ENCODE results near the gene NDUFV3. TPM values are rescaled to one million over a fixed set of nuclear protein-coding genes. Genes with fewer than 3 reads are reported as not detected.

Gene NDUFV3
- total and polyA plus RNA-seq, 2 of the 13 experiments (the other 11 are each of a cell fraction or from before 2014, with no cell fraction given) = 14.2 to 29.6 TPM

GRCh38 chr21:42892931-42893755, at the start of gene NDUFV3 (continued):
- TF ChIP-seq ZNF317 (CRISPR knock-in tag; IDR thresholded peaks at IDR 0.05) = peak; percentile 71
- TF ChIP-seq NFE2L1 (CRISPR knock-in tag; IDR thresholded peaks at IDR 0.05; ENCODE audit: borderline replicate concordance) = no peak
- 0 out of 2 replicates have a peak, but pooled peaks have one; percentile 20 for TF ChIP-seq ZNF296 (CRISPR knock-in tag; conservative IDR thresholded peaks at IDR 0.05)
- TF ChIP-seq ZNF546 (CRISPR knock-in tag; conservative IDR thresholded peaks at IDR 0.05) = peak; percentile 56; the same call in 1 of the 2 replicates
- TF ChIP-seq ZBTB7B (CRISPR knock-in tag; IDR thresholded peaks at IDR 0.05) = peak; percentile 42; the same call in 1 of the 2 replicates
- TF ChIP-seq REPIN1 (CRISPR knock-in tag; IDR thresholded peaks at IDR 0.05; ENCODE audit: borderline replicate concordance, low read depth) = peak; percentile 25; the same call in 1 of the 2 replicates
- TF ChIP-seq, protein P1, sequence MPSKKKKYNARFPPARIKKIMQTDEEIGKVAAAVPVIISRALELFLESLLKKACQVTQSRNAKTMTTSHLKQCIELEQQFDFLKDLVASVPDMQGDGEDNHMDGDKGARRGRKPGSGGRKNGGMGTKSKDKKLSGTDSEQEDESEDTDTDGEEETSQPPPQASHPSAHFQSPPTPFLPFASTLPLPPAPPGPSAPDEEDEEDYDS (CRISPR knock-in tag; IDR thresholded peaks at IDR 0.05) = peak; percentile 93
- TF ChIP-seq ZNF160 (CRISPR knock-in tag; IDR thresholded peaks at IDR 0.05) = no peak
- TF ChIP-seq CHD4 (IDR thresholded peaks at IDR 0.05; ENCODE audit: borderline replicate concordance, low read length) = no peak
- no peak for TF ChIP-seq ZNF292 (CRISPR knock-in tag; IDR thresholded peaks at IDR 0.05; ENCODE audit: borderline replicate concordance, low read depth)
- no peak for TF ChIP-seq ZNF839 (CRISPR knock-in tag; IDR thresholded peaks at IDR 0.05; ENCODE audit: borderline replicate concordance)
- TF ChIP-seq POGK (CRISPR knock-in tag; conservative IDR thresholded peaks at IDR 0.05) = no peak
- no peak for TF ChIP-seq ZNF33A (CRISPR knock-in tag; IDR thresholded peaks at IDR 0.05; ENCODE audit: borderline replicate concordance)
- peak; percentile 20; the same call in 1 of the 2 replicates for TF ChIP-seq ZNF580 (CRISPR knock-in tag; IDR thresholded peaks at IDR 0.05; ENCODE audit: borderline replicate concordance, low read depth)
- no peak for TF ChIP-seq ZMAT5 (CRISPR knock-in tag; IDR thresholded peaks at IDR 0.05; ENCODE audit: borderline replicate concordance, low read depth)
- TF ChIP-seq ZNF780A (CRISPR knock-in tag; IDR thresholded peaks at IDR 0.05) = no peak
- no peak for TF ChIP-seq SYNCRIP (IDR thresholded peaks at IDR 0.05; ENCODE audit: insufficient read depth, low read depth, low read length)
- TF ChIP-seq, protein P2, sequence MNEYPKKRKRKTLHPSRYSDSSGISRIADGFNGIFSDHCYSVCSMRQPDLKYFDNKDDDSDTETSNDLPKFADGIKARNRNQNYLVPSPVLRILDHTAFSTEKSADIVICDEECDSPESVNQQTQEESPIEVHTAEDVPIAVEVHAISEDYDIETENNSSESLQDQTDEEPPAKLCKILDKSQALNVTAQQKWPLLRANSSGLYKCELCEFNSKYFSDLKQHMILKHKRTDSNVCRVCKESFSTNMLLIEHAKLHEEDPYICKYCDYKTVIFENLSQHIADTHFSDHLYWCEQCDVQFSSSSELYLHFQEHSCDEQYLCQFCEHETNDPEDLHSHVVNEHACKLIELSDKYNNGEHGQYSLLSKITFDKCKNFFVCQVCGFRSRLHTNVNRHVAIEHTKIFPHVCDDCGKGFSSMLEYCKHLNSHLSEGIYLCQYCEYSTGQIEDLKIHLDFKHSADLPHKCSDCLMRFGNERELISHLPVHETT (CRISPR knock-in tag; conservative IDR thresholded peaks at IDR 0.05) = peak; percentile 19; the same call in 1 of the 2 replicates
- TF ChIP-seq, protein P3, sequence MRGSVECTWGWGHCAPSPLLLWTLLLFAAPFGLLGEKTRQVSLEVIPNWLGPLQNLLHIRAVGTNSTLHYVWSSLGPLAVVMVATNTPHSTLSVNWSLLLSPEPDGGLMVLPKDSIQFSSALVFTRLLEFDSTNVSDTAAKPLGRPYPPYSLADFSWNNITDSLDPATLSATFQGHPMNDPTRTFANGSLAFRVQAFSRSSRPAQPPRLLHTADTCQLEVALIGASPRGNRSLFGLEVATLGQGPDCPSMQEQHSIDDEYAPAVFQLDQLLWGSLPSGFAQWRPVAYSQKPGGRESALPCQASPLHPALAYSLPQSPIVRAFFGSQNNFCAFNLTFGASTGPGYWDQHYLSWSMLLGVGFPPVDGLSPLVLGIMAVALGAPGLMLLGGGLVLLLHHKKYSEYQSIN (CRISPR knock-in tag; IDR thresholded peaks at IDR 0.05; ENCODE audit: borderline replicate concordance) = no peak
- no peak for TF ChIP-seq RNF219 (CRISPR knock-in tag; IDR thresholded peaks at IDR 0.05)
